Activated CD4-positive, CD25-positive, alpha-beta regulatory T cell treated with anti-CD3 and anti-CD28 coated beads, Interleukin-2, amount 50 U/mL, for 16 hours (primary cell): ENCODE results near the gene GPATCH11.

ENCODE experiments used
- DNase-seq: peaks from one replicate; pipeline ENCODE4 v3.0.0-alpha.2; 2020; ENCODE audit warnings: low read depth, low spot score

GPATCH11 gene

DNA sequence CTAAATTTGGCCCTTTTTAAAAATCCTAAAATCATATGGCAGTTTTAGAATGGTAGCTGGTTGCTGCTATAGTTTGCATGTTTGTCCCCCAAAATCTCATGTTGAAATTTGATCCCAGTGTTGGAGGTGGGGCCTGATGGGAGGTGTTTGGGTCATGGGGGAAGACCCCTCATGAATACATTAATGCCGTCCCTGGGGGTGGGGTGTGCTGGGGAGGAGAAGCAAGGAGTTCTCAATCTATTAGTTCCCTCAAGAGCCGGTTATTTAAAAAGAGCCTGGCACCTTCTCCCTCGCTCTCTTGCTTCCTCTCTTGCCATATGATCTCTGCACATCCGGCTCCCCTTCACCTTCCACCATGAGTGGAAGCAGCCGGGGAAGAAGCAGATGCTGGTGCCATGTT, 20.8 kb downstream of the GPATCH11 start:
- no peak for DNase-seq

DNA sequence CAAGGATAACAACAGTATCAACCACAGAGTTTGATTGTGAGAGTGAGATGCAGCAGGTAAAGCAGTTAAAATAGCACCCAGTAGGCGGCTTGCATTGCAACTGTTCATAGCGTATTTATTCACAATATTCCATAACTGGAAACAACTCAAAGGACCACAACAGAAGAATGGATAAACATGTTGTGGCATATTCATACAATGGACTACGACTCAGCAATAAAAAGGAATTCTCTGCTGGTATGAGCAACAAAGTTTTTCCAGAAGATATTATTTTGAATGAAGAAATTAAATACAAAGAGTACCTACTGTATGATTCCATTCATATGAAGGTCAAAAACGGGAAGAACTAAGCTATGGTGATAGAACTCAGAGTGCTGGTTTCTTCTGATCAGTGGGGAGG, 25.2 kb downstream of the GPATCH11 start:
- DNase-seq, result no peak

DNA sequence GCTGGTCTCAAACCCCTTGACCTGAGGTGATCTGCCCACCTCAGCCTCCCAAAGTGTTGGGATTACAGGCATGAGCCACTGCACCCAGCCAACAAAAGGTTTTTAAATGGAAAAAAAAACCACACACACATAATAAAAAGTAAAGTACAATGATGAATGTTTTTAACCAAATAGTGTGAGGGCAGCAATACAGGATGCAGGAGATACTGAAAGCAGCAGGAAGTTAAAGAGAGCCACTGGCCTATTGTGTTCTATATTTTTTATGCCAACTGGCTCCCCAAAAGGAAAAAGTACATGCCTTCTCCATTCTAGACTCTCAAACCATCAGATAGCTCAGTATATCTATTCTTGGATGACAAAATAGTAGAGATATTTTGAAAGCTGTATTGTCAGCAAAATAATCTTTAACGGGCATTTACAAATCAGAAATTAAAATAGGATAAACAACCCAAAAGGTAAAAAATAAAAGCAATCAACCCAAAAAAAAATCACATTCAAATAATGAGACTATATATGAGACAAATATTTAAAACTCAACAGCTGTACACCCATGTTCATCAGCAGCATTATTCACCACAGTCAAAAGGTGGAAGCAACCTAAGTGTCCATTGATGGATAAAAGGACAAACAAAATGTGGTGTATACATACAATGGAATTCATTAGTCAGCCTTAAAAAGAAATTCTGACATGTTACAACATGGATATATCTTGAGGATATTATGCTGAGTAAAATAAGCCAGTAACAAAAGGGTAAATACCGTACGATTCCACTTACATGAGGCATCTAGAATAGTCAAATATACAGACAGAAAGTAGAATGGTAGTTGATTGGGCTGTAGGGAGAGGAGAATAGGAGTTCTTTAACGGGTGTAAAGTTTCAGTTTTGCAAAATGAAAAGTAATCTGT, 26.2 kb downstream of the GPATCH11 start:
- DNase-seq, result no peak

DNA sequence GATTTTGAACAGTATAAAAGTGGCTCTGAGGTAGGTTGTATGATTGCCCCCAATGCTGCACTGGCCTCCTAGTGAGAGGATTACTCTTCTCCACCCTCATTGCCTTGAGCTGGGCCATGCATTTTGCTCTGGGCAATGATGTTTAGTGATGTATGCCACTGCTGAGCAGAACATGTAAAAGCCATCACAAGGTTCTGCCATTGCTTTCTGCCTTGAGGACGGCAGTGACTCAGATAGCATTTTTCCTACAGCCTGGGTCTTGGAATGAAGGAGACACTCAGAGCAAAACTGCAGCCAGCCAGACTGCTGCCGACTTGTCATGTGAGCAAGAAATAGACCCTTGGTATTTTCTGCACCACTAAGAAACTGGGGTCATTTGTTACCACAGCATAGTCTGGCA, 27.6 kb downstream of the GPATCH11 start:
- no peak for DNase-seq

DNA sequence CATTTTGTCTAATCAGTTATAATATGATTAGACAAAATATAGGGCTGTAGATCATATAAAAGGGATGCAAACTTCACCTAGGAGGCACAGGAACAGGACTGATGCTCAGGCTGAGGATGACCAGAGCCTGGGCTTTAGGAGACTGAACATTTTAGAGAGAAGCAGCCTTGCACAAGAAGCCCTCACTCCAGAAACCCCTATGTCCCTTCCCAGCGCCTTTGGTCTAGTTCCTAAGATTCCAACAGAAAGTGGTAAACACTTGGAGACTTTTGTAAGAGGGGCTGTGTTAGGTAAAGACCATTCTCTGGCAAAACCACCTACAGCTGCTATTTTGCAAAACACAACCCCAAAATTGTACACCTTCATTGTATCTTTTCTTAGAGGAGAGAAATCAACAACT, 33.2 kb downstream of the GPATCH11 start:
- no peak for DNase-seq

DNA sequence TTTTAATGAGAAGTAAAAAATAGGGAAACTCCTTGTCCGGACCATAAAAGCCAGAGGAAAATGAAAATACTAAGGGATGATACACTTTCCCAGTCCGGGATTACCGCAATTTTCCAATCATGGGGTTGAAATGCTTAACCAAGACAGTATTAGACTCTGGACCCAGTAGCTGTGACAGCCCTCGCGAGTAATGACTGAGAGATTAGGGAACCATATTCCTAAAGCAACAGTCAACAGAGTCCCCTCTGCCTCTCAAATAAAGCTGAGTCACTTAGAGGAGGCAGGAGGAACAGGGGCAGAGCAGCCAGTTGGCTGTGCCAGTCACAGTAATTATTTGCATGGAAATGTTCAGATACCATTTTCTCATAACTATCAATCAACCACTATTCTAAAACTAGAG, 34.8 kb downstream of the GPATCH11 start:
- DNase-seq, result no peak

DNA sequence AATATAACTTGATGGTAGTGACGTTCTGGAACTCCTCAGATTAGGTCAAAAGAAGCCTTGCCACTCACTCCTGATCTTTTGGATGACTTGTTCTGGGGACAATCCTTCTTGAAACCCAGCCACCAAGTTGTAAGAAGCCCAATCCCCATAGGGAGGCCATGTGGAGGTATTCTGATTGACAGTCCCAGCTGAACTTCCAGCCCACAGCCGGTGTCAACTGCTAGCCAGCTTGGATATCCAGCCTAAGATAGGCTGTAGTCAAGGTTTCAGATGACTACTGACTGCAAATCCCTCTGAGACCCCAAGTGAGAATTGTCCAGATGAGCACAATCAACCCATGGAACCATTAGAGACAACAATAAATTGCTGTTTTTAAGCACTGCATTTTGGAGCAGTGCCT, 41.1 kb downstream of the GPATCH11 start:
- no peak for DNase-seq

DNA sequence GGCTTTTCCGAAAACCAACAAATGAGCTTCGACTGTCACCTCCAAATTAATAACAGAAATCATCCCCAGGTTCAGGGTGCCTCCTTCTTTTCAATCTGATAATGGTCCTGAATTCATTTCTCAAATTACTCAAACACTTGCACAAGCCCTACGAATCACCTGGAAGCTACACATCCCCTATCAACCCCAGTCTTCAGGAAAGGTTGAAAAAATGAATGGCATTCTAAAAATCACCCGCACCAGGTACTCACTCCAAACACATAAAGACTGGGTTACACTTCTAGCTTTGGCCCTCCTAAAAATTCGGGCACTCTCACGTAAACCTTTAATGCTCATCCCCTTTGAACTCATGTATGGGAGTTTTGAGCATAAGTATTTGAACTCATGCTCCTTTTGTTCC, 48.6 kb downstream of the GPATCH11 start:
- no peak for DNase-seq

DNA sequence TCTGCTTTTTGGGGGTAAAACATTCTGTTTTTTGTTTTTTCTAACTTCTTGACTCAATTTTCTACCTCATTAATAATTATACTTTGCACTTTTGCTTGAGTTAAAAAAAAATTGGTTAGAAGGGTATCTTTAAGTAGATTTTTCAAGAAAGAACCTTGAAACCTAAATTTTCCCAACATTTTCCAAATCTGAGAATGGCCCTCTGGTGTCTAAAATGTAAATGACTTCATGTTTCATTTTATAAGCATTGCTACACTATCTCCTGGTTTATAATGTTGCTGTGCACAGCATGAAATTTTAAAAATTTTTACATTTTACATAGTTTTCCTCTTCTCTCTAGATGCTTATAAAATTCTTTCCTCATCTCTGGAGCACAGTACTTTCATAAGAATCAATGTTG, 58.2 kb downstream of the GPATCH11 start:
- DNase-seq, result no peak

DNA sequence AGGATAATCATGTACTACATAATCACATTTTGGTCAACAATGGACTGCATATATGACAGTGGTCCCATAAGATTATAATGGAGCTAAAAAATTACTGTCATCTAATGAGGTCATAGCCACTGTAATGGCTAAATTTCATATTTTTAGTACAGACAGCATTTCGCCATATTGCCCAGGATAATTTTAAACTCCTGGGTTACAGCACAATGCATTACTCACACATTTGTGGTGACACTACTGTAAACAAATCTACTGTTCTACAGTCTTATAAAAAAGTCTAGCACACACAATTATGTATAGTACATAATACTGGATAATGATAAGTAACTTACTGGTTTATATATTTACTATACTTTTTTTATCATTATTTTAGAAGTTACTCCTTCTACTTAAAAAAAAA, 59.7 kb downstream of the GPATCH11 start:
- DNase-seq, result no peak

DNA sequence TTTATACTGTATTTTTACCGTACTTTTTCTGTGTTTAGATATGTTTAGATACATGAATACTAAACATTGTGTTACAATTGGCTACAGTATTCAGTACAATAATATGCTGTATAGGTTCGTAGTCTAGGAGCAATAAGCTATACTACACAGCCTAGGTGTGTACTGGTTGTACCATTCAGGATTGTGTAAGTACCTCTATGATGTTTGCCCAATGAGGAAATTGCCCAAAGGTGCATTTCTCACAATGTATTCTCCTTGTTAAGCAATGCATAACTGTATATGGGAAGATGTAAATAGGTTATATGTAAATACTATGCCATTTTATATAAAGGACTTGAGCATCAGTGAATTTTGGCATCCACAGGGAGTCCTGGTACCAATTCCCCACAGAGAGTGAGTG, 61.7 kb downstream of the GPATCH11 start:
- DNase-seq, result no peak

DNA sequence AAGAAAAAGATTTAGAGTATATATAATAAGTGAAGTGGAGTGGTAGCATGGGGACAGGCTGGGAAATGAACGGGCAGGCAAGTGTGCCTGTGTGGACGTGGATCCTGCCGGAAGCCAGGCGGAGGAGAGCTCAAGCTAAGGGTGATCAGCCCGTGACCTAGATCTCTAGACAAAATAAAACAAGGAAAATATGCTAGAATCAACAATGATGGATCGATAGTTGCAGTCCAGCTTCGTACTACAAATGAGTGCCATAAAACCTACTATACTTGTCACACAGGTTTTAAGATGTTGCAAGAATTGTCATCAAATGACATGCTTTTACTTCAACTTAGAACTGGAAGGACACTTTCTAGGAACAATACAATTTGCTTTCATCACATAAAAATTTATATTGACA, 64.0 kb downstream of the GPATCH11 start:
- no peak for DNase-seq
